ENCODE data around the gene CDH16. TPM values are rescaled to one million over a fixed set of nuclear protein-coding genes. Genes with fewer than 3 reads are reported as not detected.

The CDH16 gene
- polyA plus RNA-seq, 1 experiment, result not detected

DNA sequence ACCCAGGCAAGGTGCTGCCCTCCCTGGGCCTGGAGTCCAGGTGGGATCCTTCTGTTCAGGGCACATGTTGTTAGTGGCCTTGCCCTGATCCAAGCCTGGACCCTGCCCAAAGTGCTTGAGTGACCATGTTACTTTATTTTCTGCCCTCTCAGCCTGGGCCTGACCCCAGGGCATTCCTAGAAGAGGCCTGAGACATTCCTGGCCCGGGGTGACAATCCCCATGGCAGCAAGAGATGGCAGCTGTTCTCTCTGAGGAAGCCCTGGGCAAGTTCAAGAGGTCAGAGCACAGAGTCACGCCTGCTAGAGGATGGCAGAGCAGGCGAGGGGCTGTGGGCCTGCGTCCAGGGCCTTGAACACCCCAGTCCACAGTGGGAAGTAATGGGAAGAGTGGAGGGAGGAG lies 5.0 kb downstream of the CDH16 start:
- CTCF ChIA-PET, result no interaction called here
- Histone ChIP-seq H3K27ac (ENCODE audit: low read depth, low read length) (no peak overlapping the region), H3K27me3 (ENCODE audit: control insufficient read depth, insufficient read depth, low read length) (peaks cover 19% of the 10 kb centered on the region), H3K9me3 (ENCODE audit: control insufficient read depth, insufficient read depth, low read length) (no peaks in the 10 kb centered on the region; the same call in 1 of the 2 replicates), H3K4me3 (ENCODE audit: low read depth, low read length) (no peak overlapping the region)
- no peak for DNase-seq (ENCODE audit: low read depth, low spot score)
- POLR2A ChIA-PET, result no interaction called here
- TF ChIP-seq, protein P1, sequence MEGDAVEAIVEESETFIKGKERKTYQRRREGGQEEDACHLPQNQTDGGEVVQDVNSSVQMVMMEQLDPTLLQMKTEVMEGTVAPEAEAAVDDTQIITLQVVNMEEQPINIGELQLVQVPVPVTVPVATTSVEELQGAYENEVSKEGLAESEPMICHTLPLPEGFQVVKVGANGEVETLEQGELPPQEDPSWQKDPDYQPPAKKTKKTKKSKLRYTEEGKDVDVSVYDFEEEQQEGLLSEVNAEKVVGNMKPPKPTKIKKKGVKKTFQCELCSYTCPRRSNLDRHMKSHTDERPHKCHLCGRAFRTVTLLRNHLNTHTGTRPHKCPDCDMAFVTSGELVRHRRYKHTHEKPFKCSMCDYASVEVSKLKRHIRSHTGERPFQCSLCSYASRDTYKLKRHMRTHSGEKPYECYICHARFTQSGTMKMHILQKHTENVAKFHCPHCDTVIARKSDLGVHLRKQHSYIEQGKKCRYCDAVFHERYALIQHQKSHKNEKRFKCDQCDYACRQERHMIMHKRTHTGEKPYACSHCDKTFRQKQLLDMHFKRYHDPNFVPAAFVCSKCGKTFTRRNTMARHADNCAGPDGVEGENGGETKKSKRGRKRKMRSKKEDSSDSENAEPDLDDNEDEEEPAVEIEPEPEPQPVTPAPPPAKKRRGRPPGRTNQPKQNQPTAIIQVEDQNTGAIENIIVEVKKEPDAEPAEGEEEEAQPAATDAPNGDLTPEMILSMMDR (IDR thresholded peaks at IDR 0.05; ENCODE audit: low read depth, low read length), result no peak

DNA sequence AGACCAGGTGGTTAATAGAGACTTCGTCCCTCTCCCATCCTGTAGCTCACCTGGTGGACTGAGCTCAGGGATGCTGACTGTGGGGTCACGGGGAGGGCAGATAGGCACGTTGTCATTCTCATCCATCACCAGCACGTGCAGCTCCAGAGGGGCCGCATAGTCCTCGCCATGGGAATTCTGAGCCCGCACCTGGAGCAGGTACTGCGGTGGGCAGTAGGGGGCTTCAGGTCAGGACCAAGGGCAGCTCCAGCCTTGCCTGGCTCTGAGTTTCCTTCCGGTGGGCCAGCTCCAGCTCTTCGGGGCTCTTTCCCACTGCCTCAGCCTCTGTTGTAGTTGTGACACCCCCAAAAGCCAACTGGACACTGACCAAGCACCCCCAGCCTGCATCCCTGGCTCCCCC lies 5.6 kb downstream of the CDH16 start:
- CTCF ChIA-PET, result interaction anchor here (0.8 to 1.9 kb wide), 2 partner anchors 16 to 45 kb away, joined by 3 to 4 read pairs; no protein-coding TSS in a partner anchor
- H3K27ac ChIP-seq (ENCODE audit: low read depth, low read length), result no peak overlapping the region
- POLR2A ChIA-PET, result no interaction called here
- TF ChIP-seq, protein P1 (IDR thresholded peaks at IDR 0.05; ENCODE audit: low read depth, low read length), result no peak
- H3K4me3 ChIP-seq (ENCODE audit: low read depth, low read length), result no peak overlapping the region
- no peaks in the 10 kb centered on the region; the same call in 1 of the 2 replicates for H3K9me3 ChIP-seq (ENCODE audit: control insufficient read depth, insufficient read depth, low read length)
- H3K27me3 ChIP-seq (ENCODE audit: control insufficient read depth, insufficient read depth, low read length), result peaks cover 19% of the 10 kb centered on the region
- DNase-seq (ENCODE audit: low read depth, low spot score), result no peak

DNA sequence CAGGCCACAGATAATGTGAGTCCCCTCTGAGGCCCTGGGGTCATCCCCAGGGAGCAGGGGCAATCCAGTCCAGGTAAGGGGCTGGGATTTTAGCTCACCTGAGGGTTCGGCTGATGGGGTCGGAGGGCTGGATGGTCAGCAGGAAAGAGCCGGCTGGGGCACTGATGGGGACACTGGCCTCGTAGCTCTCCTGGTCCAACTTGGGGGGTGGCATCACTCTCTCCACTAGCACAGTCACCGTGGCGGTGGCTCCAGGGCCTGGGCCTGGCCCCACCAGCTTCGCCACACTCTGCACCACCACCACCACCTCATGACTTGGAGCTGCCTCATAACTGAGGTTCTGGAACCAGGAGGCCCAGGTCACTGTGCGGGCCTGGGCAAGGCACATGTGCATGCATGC lies 6.9 kb downstream of the CDH16 start:
- CTCF ChIA-PET, result interaction anchor here (1.2 to 1.9 kb wide), 2 partner anchors 15 to 17 kb away, joined by 3 to 4 read pairs; no protein-coding TSS in a partner anchor
- TF ChIP-seq, protein P1 (IDR thresholded peaks at IDR 0.05; ENCODE audit: low read depth, low read length), result no peak
- no peak for DNase-seq (ENCODE audit: low read depth, low spot score)
- Histone ChIP-seq H3K4me3 (ENCODE audit: low read depth, low read length) (no peak overlapping the region), H3K27ac (ENCODE audit: low read depth, low read length) (no peak overlapping the region), H3K9me3 (ENCODE audit: control insufficient read depth, insufficient read depth, low read length) (no peaks in the 10 kb centered on the region; the same call in 1 of the 2 replicates), H3K27me3 (ENCODE audit: control insufficient read depth, insufficient read depth, low read length) (peaks cover 14% of the 10 kb centered on the region)
- POLR2A ChIA-PET, result no interaction called here

DNA sequence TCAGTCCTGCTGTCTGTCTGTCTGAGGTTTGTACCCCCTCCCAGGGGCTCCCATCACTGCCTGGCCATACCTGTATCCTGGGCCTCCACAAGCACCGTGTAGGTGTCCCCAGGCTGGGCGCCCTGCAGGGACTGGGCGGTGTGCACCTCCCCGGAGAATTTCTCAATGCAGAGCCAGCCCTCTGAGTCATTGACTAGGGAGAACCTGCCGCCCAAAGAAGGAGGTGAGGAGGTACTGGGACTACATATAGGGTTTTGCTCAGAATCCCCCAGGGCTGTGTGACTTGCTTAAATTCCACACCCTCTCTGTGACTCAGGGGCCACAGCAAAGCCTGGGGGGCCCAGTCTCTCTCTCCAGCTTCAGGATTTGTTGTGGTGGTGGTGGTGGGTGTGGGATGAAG lies 7.6 kb downstream of the CDH16 start:
- peaks cover 9% of the 10 kb centered on the region for H3K27me3 ChIP-seq (ENCODE audit: control insufficient read depth, insufficient read depth, low read length)
- TF ChIP-seq, protein P1 (IDR thresholded peaks at IDR 0.05; ENCODE audit: low read depth, low read length), result no peak
- H3K27ac ChIP-seq (ENCODE audit: low read depth, low read length), result no peak overlapping the region
- no peaks in the 10 kb centered on the region; the same call in 1 of the 2 replicates for H3K9me3 ChIP-seq (ENCODE audit: control insufficient read depth, insufficient read depth, low read length)
- ChIA-PET POLR2A (interaction anchor here (1.0 kb wide), 1 partner anchor 11 kb away, joined by 3 read pairs; no protein-coding TSS in a partner anchor), CTCF (interaction anchor here (1.2 to 1.3 kb wide), 2 partner anchors 15 to 17 kb away, joined by 3 read pairs; no protein-coding TSS in a partner anchor)
- no peak for DNase-seq (ENCODE audit: low read depth, low spot score)
- H3K4me3 ChIP-seq (ENCODE audit: low read depth, low read length), result no peak overlapping the region

DNA sequence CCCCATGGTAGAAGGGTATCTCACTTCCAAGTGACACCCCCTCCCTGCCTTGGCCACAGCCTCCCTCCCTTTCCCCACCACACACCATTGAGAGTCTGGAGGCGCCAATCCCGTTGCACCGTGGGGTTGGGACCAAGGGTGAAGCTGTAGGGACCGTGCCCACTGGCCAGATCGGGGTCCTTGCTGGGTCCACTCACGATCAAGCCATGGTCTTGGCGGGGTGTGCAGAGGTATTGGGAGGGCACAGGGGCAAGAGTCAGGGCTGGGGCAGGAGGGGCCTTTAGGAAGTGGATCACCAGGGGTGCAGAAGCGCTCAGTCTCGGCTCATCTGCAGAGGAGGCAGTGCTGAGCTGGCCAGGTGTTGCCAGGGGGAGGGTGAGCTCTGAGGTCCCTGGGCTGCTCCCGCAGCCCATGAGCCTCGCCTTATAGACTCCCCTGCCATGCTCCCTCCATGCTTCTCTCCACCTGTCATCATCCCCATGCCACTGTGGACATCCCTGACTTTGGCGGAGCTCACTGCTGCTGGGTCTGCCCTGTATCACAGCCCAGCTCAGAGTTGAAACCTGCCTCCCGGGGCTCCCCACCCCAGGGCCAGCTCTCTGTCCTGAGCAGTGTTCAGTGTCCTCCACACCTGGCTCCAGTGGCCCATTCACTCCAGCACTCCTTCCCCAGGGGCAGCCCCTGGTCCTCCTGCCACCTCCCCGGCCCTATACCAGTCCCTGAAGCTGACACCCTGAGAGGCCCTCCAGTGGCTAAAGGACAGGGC lies 8.3 kb downstream of the CDH16 start:
- TF ChIP-seq, protein P1 (IDR thresholded peaks at IDR 0.05; ENCODE audit: low read depth, low read length), result no peak
- CTCF ChIA-PET, result interaction anchor here (1.3 to 2.3 kb wide), 5 partner anchors 9 to 18 kb away, joined by 3 to 11 read pairs (median 6); partner anchors contain the start of gene CDH16
- Histone ChIP-seq H3K27me3 (ENCODE audit: control insufficient read depth, insufficient read depth, low read length) (peaks cover 5% of the 10 kb centered on the region), H3K4me3 (ENCODE audit: low read depth, low read length) (no peak overlapping the region), H3K9me3 (ENCODE audit: control insufficient read depth, insufficient read depth, low read length) (no peaks in the 10 kb centered on the region; the same call in 1 of the 2 replicates), H3K27ac (ENCODE audit: low read depth, low read length) (no peak overlapping the region)
- POLR2A ChIA-PET, result interaction anchor here (0.6 to 1.0 kb wide), 2 partner anchors 10 to 34 kb away, joined by 3 read pairs; no protein-coding TSS in a partner anchor
- DNase-seq (ENCODE audit: low read depth, low spot score), result no peak

All from AG04450 (cell line).